HG02970 (cell line): ENCODE results near the gene RPS6KA2.

Source experiments
- ATAC-seq: cut with Tn5 transposase; IDR thresholded peaks from one replicate; pipeline ENCODE4 v1.9.1; 2021; ENCODE audit warnings: mild to moderate bottlenecking, moderate library complexity, moderate number of reproducible peaks; ENCODE audit not compliant: unreplicated experiment, low FRiP score

The RPS6KA2 gene

GRCh38 chr6:166580076-166581050 lies 46.7 kb downstream of the RPS6KA2 start:
- no peak for ATAC-seq

GRCh38 chr6:166579237-166579850 lies 47.7 kb downstream of the RPS6KA2 start:
- no peak for ATAC-seq

- no peak for ATAC-seq
These were observed 48.4 kb downstream of the RPS6KA2 start for GRCh38 chr6:166578536-166579236.

GRCh38 chr6:166575205-166575604 lies 51.8 kb downstream of the RPS6KA2 start:
- ATAC-seq, result no peak

- no peak for ATAC-seq
These were observed 53.4 kb downstream of the RPS6KA2 start for GRCh38 chr6:166573511-166574216.

GRCh38 chr6:166572370-166573261 lies 54.4 kb downstream of the RPS6KA2 start:
- ATAC-seq, result no peak

- no peak for ATAC-seq
These were observed 55.9 kb downstream of the RPS6KA2 start for GRCh38 chr6:166570929-166571713.

GRCh38 chr6:166569206-166569605 lies 57.8 kb downstream of the RPS6KA2 start:
- no peak for ATAC-seq

- ATAC-seq, result no peak
These were observed 59.2 kb downstream of the RPS6KA2 start for GRCh38 chr6:166567813-166568212.

- ATAC-seq, result no peak
These were observed 59.9 kb downstream of the RPS6KA2 start for GRCh38 chr6:166567107-166567506.

GRCh38 chr6:166566026-166567011 lies 60.7 kb downstream of the RPS6KA2 start:
- no peak for ATAC-seq

- no peak for ATAC-seq
These were observed 61.7 kb downstream of the RPS6KA2 start for GRCh38 chr6:166565084-166565967.

GRCh38 chr6:166563805-166564204 lies 63.2 kb downstream of the RPS6KA2 start:
- ATAC-seq, result no peak

GRCh38 chr6:166563200-166563599 lies 63.9 kb downstream of the RPS6KA2 start:
- no peak for ATAC-seq

- no peak for ATAC-seq
These were observed 64.3 kb downstream of the RPS6KA2 start for GRCh38 chr6:166562726-166563125.

- no peak for ATAC-seq
These were observed 65.2 kb downstream of the RPS6KA2 start for GRCh38 chr6:166561771-166562359.
